GM18498 (cell line): Measurements from ENCODE around the gene UBE2M.
"Not testable (repeated sequence)": the region's sequence is repeated elsewhere in the genome, so short reads cannot be mapped to it uniquely, and the experiment has no call there.

Source experiments
- ATAC-seq: cut with Tn5 transposase; IDR thresholded peaks from one replicate; pipeline ENCODE4 v1.9.1; 2021; ENCODE audit warnings: mild to moderate bottlenecking, moderate library complexity; ENCODE audit not compliant: unreplicated experiment

Gene UBE2M

GRCh38 chr19:58542641-58543372 is 15.6 kb downstream of the UBE2M start:
- not testable (repeated sequence) for ATAC-seq

GRCh38 chr19:58539169-58539559 is 19.2 kb downstream of the UBE2M start:
- ATAC-seq: not testable (repeated sequence)

GRCh38 chr19:58538257-58539168 is 19.9 kb downstream of the UBE2M start:
- no peak for ATAC-seq

- no peak for ATAC-seq
Measured at GRCh38 chr19:58536852-58537798, 21.3 kb downstream of the UBE2M start.

- no peak for ATAC-seq
Measured at GRCh38 chr19:58535857-58536256, 22.6 kb downstream of the UBE2M start.

GRCh38 chr19:58531034-58531840 is 27.2 kb downstream of the UBE2M start:
- no peak for ATAC-seq

GRCh38 chr19:58529405-58529804 is 29.0 kb downstream of the UBE2M start:
- ATAC-seq: no peak

- ATAC-seq: no peak
Measured at GRCh38 chr19:58522709-58523108, 35.7 kb downstream of the UBE2M start.

- ATAC-seq: no peak
Measured at GRCh38 chr19:58521651-58522050, 36.8 kb downstream of the UBE2M start.

- no peak for ATAC-seq
Measured at GRCh38 chr19:58520257-58520599, 38.2 kb downstream of the UBE2M start.

GRCh38 chr19:58519355-58520256 is 38.8 kb downstream of the UBE2M start, which contains the start of gene ZBTB45:
Gene ZBTB45 (minus strand): TSS chr19:58519810. CDS start chr19:58517673, 2,137 bp downstream.
- ATAC-seq: peak; percentile 87

- no peak for ATAC-seq
Measured at GRCh38 chr19:58519087-58519354, 39.4 kb downstream of the UBE2M start.

GRCh38 chr19:58518256-58519086 is 39.9 kb downstream of the UBE2M start:
- no peak for ATAC-seq

GRCh38 chr19:58516964-58517833 is 41.2 kb downstream of the UBE2M start:
- no peak for ATAC-seq

GRCh38 chr19:58516246-58516836 is 42.1 kb downstream of the UBE2M start:
- ATAC-seq: no peak

GRCh38 chr19:58515259-58515658 is 43.2 kb downstream of the UBE2M start:
- no peak for ATAC-seq

- no peak for ATAC-seq
Measured at GRCh38 chr19:58514564-58515022, 43.8 kb downstream of the UBE2M start.
